GM10266 (cell line): ENCODE data around the gene FAM50B.

Experiments
- DNase-seq: peaks from one replicate; pipeline ENCODE4 v3.0.0; 2012; ENCODE audit errors: extremely low spot score
- CTCF ChIP-seq: IDR thresholded peaks from 2 replicates; pipeline ENCODE4 v1.5.1; 2012; ENCODE audit warnings: mild to moderate bottlenecking, low read depth; ENCODE audit not compliant: control insufficient read depth, insufficient read depth; ENCODE audit errors: missing control alignments

FAM50B gene

GRCh38 chr6:3811191-3811590, 38.0 kb upstream of the FAM50B start:
- no peak for TF ChIP-seq CTCF
- DNase-seq: no peak

GRCh38 chr6:3812596-3812995, 36.6 kb upstream of the FAM50B start:
- no peak for TF ChIP-seq CTCF
- no peak for DNase-seq

GRCh38 chr6:3813150-3813780, 35.9 kb upstream of the FAM50B start:
- peak; percentile 58 for DNase-seq
- no peak for TF ChIP-seq CTCF

- TF ChIP-seq CTCF: no peak
- DNase-seq: no peak
Observed at GRCh38 chr6:3813918-3814317, 35.3 kb upstream of the FAM50B start.

GRCh38 chr6:3814539-3814938, 34.6 kb upstream of the FAM50B start:
- TF ChIP-seq CTCF: no peak
- no peak for DNase-seq

GRCh38 chr6:3816251-3816650, 32.9 kb upstream of the FAM50B start:
- TF ChIP-seq CTCF: no peak
- no peak for DNase-seq

- no peak for DNase-seq
Observed at GRCh38 chr6:3819161-3820110, 29.7 kb upstream of the FAM50B start.

More at GRCh38 chr6:3819161-3820110, 29.7 kb upstream of the FAM50B start:
- no peak for TF ChIP-seq CTCF
